Fibroblast of upper back skin (primary cell): ENCODE measurements around the gene MSRB2.
"Not testable (repeated sequence)": the region's sequence is repeated elsewhere in the genome, so short reads cannot be mapped to it uniquely, and the experiment has no call there.

Experiments used
- DNase-seq: peaks from one replicate; pipeline ENCODE4 v3.0.0-alpha.2; 2013

MSRB2 gene

GRCh38 chr10:23095404-23095965, at the start of gene MSRB2:
Gene MSRB2 (plus strand): TSS chr10:23095579. CDS start chr10:23095609, 30 bp downstream.
- peak; percentile 95 for DNase-seq

GRCh38 chr10:23046027-23046426, 49.4 kb upstream of the MSRB2 start:
- no peak for DNase-seq

GRCh38 chr10:23047201-23048050, 48.0 kb upstream of the MSRB2 start:
- no peak for DNase-seq

- DNase-seq, result no peak
These were observed 47.2 kb upstream of the MSRB2 start for GRCh38 chr10:23048191-23048590.

GRCh38 chr10:23051278-23051677, 44.1 kb upstream of the MSRB2 start:
- no peak for DNase-seq

- no peak for DNase-seq
These were observed 43.5 kb upstream of the MSRB2 start for GRCh38 chr10:23051855-23052331.

GRCh38 chr10:23053036-23053435, 42.3 kb upstream of the MSRB2 start:
- no peak for DNase-seq

GRCh38 chr10:23055424-23056185, 39.8 kb upstream of the MSRB2 start:
- no peak for DNase-seq

GRCh38 chr10:23056186-23056579, 39.2 kb upstream of the MSRB2 start:
- DNase-seq, result no peak

GRCh38 chr10:23058366-23058765, 37.0 kb upstream of the MSRB2 start:
- DNase-seq, result no peak

GRCh38 chr10:23060918-23061317, 34.5 kb upstream of the MSRB2 start:
- no peak for DNase-seq

GRCh38 chr10:23063045-23063972, 32.1 kb upstream of the MSRB2 start:
- peak; percentile 31 for DNase-seq

GRCh38 chr10:23063973-23064812, 31.2 kb upstream of the MSRB2 start:
- no peak for DNase-seq

- DNase-seq, result not testable (repeated sequence)
These were observed 30.6 kb upstream of the MSRB2 start for GRCh38 chr10:23064813-23065114.

- DNase-seq, result peak; percentile 73
These were observed 30.0 kb upstream of the MSRB2 start for GRCh38 chr10:23065181-23065948.

GRCh38 chr10:23067337-23067736, 28.0 kb upstream of the MSRB2 start:
- DNase-seq, result no peak

- DNase-seq, result peak; percentile 68
These were observed 27.2 kb upstream of the MSRB2 start for GRCh38 chr10:23067939-23068775.

- no peak for DNase-seq
These were observed 26.2 kb upstream of the MSRB2 start for GRCh38 chr10:23069019-23069815.
